Endothelial cell (in vitro differentiated cells): ENCODE measurements around the gene HSBP1L1. TPM values are rescaled to one million over a fixed set of nuclear protein-coding genes. Genes with fewer than 3 reads are reported as not detected.

ENCODE experiments used
- DNase-seq: peaks from one replicate; pipeline ENCODE4 v3.0.0; 2021; ENCODE audit warnings: low spot score
- H3K27ac Mint-ChIP-seq: one replicate; pipeline ENCODE4 v1.8.0; 2021; ENCODE audit warnings: mixed read lengths, inconsistent platforms; ENCODE audit not compliant: unreplicated experiment
- H3K27me3 Mint-ChIP-seq: one replicate; pipeline ENCODE4 v1.8.0; 2021; ENCODE audit warnings: mild to moderate bottlenecking, moderate library complexity, mixed read lengths, inconsistent platforms; ENCODE audit not compliant: unreplicated experiment
- H3K36me3 Mint-ChIP-seq: one replicate; pipeline ENCODE4 v1.8.0; 2021; ENCODE audit warnings: mild to moderate bottlenecking, low read depth, mixed read lengths, inconsistent platforms; ENCODE audit not compliant: unreplicated experiment
- H3K4me1 Mint-ChIP-seq: one replicate; pipeline ENCODE4 v1.8.0; 2021; ENCODE audit warnings: mild to moderate bottlenecking, mixed read lengths, inconsistent platforms; ENCODE audit not compliant: unreplicated experiment
- H3K4me3 Mint-ChIP-seq: one replicate; pipeline ENCODE4 v1.8.0; 2021; ENCODE audit warnings: mild to moderate bottlenecking, mixed read lengths, inconsistent platforms; ENCODE audit not compliant: unreplicated experiment
- H3K9me3 Mint-ChIP-seq: one replicate; pipeline ENCODE4 v1.8.0; 2021; ENCODE audit warnings: mixed read lengths, inconsistent platforms; ENCODE audit not compliant: unreplicated experiment
- total RNA-seq: library from RNA; stranded (reverse); fragmentation: NEBNext Ultra II Directional; extraction: Animal tissue kit (Norgen Biotek cat#: 25700); gene quantifications from one replicate; pipeline ENCODE4 v1.2.1, GENCODE V29; 2021; ENCODE audit not compliant: unreplicated experiment
- TF ChIP-seq, protein P1 (sequence below): fragments of 200-600 bp; sonication (generic); IDR thresholded peaks from one replicate; pipeline ENCODE4 v1.5.0; 2021; ENCODE audit warnings: antibody characterized with exemption; ENCODE audit not compliant: unreplicated experiment

The HSBP1L1 gene
- total RNA-seq, 1 donor from 2014 or later = 0.87 TPM

DNA sequence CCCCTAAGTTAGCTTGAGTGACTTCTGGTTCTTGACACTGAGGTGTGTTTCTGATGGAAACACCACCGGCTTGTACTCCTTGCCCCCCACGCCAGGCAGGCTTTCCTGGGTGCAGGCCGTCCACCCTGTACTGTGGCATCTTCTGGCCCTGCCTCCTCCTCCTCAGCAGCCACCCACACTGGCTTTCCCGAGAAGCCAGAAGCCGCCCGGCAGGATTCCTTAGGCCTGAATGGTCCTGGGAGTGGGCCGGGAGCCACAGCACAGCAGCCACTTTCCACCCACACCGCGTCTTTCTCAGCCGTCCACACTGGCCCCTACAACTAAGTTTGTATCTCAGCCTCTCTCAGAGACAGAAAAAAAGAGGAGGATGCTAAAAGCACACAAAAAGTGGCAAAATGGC is 2.1 kb upstream of the HSBP1L1 start:
- peaks cover 14% of the 10 kb centered on the region for H3K27me3 Mint-ChIP-seq
- no peak for DNase-seq
- TF ChIP-seq, protein P1, sequence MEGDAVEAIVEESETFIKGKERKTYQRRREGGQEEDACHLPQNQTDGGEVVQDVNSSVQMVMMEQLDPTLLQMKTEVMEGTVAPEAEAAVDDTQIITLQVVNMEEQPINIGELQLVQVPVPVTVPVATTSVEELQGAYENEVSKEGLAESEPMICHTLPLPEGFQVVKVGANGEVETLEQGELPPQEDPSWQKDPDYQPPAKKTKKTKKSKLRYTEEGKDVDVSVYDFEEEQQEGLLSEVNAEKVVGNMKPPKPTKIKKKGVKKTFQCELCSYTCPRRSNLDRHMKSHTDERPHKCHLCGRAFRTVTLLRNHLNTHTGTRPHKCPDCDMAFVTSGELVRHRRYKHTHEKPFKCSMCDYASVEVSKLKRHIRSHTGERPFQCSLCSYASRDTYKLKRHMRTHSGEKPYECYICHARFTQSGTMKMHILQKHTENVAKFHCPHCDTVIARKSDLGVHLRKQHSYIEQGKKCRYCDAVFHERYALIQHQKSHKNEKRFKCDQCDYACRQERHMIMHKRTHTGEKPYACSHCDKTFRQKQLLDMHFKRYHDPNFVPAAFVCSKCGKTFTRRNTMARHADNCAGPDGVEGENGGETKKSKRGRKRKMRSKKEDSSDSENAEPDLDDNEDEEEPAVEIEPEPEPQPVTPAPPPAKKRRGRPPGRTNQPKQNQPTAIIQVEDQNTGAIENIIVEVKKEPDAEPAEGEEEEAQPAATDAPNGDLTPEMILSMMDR = no peak
- no peaks in the 10 kb centered on the region for H3K9me3 Mint-ChIP-seq
- peaks cover 3% of the 10 kb centered on the region for H3K4me1 Mint-ChIP-seq
- H3K27ac Mint-ChIP-seq = no peak overlapping the region
- peaks cover 3% of the 10 kb centered on the region for H3K36me3 Mint-ChIP-seq
- peak overlapping the region; percentile 5 for H3K4me3 Mint-ChIP-seq

DNA sequence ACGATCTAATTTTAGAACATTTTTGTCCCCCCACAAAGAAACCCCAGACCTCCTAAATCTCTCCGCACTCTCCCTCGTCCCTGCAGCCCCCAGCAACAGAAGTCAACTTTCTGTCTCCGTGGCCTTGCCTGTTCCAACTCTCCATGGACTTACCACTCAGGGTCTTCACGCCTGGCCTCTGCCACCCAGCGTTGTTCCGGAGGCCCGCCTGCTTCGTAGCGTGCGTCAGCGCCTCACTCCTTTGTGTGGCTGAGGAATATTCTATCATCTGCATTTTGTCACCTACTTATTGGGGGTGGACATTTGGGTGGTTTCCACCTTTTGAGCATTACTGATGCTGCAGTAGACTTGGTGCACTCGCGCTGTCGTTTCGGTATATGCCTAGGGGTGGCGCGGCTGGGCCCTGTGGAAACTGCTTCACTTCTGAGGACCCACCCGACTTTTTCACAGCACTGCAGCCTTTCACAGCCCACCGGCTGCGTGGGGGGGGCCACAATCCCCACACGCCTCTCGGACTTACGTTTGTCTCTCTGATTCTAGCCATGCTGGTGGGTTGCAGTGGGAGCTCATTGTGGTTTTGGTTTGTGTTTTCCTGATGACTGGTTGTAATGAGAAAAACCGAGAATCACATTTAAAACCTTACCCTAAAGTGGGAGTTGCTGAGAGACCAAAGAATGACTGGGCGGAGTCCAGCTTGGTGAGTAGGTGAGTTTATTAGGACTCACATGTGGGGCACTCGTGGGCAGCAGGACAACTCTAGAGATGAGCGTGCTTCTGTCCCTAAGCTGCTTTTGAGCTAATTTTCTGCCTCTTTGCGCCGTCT is 1.4 kb upstream of the HSBP1L1 start:
- H3K27ac Mint-ChIP-seq = no peak overlapping the region
- no peak for DNase-seq
- peaks cover 14% of the 10 kb centered on the region for H3K27me3 Mint-ChIP-seq
- TF ChIP-seq, protein P1 = no peak
- H3K9me3 Mint-ChIP-seq = no peaks in the 10 kb centered on the region
- H3K4me1 Mint-ChIP-seq = peaks cover 3% of the 10 kb centered on the region
- H3K4me3 Mint-ChIP-seq = peak overlapping the region; percentile 67
- H3K36me3 Mint-ChIP-seq = peaks cover 3% of the 10 kb centered on the region

- TF ChIP-seq, protein P1 = no peak
- no peaks in the 10 kb centered on the region for H3K9me3 Mint-ChIP-seq
- H3K36me3 Mint-ChIP-seq = peaks cover 3% of the 10 kb centered on the region
- H3K4me3 Mint-ChIP-seq = no peak overlapping the region
- peaks cover 3% of the 10 kb centered on the region for H3K4me1 Mint-ChIP-seq
- no peak overlapping the region for H3K27ac Mint-ChIP-seq
- H3K27me3 Mint-ChIP-seq = peaks cover 14% of the 10 kb centered on the region
- DNase-seq = no peak
Observed at GRCh38 chr18:79963658-79964329, 649 bp upstream of the HSBP1L1 start.

DNA sequence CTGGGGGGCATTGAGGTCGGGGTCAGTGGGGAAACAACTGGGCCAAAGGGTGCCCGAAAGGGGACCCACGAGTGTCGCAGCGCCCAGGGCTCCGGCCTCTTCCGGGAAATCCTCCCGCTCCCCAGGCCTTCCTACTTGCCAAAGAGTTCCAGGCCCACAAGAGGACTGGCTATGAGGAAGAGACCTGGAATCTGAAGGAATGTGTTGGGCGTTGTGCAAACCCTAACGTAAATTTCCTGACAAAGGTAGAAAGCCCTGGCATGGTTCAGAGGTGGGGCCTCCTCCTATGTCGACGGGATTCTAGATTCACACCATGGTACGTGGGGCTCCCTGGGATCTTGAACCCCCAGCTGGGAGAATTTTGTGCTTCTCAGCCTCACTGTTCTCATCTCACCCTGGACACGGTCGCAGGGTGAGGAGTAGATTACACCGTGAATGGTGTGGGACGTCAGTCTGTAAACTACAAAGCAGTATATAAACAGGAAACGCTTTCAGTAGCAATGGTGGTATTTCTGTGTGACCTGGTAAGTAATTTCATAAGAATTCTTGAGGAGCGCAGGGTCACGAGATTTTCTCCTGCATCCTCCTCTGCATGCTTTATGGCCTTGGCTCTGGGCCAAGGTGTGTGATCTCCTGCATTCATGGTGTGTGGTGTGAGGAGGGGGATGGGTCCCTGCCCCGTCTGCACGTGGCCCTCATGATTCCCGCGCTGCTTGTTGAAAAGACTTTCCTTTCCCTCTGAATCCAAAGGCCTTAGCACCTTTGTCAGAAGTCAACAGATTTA is 868 bp downstream of the HSBP1L1 start:
- Mint-ChIP-seq H3K9me3 (no peaks in the 10 kb centered on the region), H3K4me3 (no peak overlapping the region), H3K36me3 (peaks cover 3% of the 10 kb centered on the region), H3K4me1 (peaks cover 3% of the 10 kb centered on the region), H3K27me3 (peaks cover 14% of the 10 kb centered on the region), H3K27ac (no peak overlapping the region)
- DNase-seq = no peak
- TF ChIP-seq, protein P1 = no peak
